ENCODE measurements around the gene CUL9. TPM values are rescaled to one million over a fixed set of nuclear protein-coding genes. Genes with fewer than 3 reads are reported as not detected.

CUL9 gene
- total RNA-seq, 3 donors from 2014 or later: 35.9 to 46.9 (median 44.3) TPM

DNA sequence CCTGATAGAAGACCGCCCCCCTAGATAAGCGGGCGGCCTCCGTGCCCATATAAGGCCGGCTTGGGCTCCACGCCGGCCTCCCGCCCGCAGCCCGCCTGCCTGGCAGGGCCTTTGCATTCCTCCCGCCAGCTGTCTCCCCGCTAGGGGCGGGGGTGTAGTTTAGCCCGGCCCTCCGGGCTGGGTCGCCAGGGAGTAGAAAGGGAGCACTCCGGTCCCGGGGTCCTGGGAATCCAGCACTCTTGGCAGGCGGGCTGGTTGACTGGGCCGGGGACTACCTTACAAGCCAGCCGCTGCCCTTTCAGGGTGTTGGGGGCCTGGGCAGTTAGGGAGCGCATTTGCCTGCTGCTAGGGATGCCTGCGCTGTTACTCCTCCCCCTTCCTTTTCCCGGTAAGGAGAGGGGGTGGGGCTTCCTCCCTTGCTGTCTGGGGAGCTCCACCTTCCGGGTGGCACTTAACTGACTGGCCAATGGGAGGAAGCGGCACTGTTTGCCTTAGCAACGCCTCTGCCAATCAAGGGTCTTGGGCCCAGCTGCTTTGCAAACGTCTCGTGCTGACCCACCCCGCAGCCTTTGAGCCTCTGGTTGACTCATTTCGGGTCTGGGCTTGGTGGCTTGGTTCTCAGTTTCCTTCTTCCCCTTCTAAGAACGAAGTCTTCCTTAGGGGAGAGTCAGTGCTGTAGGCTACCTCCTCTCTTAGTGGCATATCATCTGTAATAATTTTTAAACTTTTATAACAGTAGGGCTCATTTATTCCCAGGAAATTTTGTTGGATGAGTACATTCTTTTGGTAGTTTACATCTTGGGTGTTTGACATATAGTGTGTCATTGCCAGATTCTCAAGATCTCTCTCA, 7.5 kb upstream of the CUL9 start:
- H3K36me3 ChIP-seq (ENCODE audit: low read depth): no peaks in the 10 kb centered on the region
- ATAC-seq: peak; percentile 79
- peak overlapping the region; percentile 14 for H3K4me3 ChIP-seq
- DNase-seq: peak; percentile 94 to 98 (median 97)
- TF ChIP-seq, protein P1, sequence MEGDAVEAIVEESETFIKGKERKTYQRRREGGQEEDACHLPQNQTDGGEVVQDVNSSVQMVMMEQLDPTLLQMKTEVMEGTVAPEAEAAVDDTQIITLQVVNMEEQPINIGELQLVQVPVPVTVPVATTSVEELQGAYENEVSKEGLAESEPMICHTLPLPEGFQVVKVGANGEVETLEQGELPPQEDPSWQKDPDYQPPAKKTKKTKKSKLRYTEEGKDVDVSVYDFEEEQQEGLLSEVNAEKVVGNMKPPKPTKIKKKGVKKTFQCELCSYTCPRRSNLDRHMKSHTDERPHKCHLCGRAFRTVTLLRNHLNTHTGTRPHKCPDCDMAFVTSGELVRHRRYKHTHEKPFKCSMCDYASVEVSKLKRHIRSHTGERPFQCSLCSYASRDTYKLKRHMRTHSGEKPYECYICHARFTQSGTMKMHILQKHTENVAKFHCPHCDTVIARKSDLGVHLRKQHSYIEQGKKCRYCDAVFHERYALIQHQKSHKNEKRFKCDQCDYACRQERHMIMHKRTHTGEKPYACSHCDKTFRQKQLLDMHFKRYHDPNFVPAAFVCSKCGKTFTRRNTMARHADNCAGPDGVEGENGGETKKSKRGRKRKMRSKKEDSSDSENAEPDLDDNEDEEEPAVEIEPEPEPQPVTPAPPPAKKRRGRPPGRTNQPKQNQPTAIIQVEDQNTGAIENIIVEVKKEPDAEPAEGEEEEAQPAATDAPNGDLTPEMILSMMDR (IDR thresholded peaks at IDR 0.05): peak; percentile 14
- intact Hi-C loops (cut with DNase I, micrococcal nuclease): no loop called here
- peaks cover 34% of the 10 kb centered on the region for H3K4me1 ChIP-seq (ENCODE audit: low read depth)
- H3K9me3 ChIP-seq: no peaks in the 10 kb centered on the region

DNA sequence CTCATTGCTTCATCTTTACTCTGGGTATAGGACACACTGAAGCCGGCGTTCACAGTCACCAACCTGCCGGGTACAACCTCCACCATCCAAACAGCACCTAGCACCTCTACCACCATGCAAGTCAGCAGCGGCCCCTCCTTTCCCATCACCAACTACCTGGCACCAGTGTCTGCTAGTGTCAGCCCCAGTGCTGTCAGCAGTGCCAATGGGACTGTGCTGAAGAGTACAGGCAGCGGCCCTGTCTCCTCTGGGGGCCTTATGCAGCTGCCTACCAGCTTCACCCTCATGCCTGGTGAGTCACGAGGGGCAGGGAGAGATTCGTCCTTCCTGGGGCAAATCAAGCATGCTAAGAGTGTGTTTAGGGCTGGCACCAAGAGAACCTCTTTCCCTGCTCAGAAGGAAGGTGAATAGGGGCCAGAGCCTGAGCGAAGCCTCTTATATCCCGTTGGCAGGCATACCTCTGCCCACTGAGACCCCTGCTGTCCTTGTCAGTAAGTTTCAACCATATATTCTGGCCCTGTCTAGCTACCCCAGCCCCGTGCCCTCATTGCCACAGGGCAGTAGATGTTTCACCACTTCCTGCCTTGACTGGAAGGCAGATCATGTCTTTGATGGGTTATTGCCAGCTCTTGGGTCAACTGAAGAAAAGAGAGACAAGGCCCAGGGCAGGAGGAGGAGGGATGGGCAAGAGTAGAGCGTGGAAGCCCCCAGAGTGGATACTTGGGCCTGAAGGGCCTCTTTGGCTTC, 6.1 kb upstream of the CUL9 start:
- Histone ChIP-seq H3K36me3 (ENCODE audit: low read depth) (no peaks in the 10 kb centered on the region), H3K9me3 (no peaks in the 10 kb centered on the region), H3K4me3 (no peak overlapping the region), H3K4me1 (ENCODE audit: low read depth) (peaks cover 34% of the 10 kb centered on the region)
- no peak for ATAC-seq
- TF ChIP-seq, protein P1 (IDR thresholded peaks at IDR 0.05): no peak
- no peak for DNase-seq
- intact Hi-C loops (cut with DNase I, micrococcal nuclease): no loop called here

DNA sequence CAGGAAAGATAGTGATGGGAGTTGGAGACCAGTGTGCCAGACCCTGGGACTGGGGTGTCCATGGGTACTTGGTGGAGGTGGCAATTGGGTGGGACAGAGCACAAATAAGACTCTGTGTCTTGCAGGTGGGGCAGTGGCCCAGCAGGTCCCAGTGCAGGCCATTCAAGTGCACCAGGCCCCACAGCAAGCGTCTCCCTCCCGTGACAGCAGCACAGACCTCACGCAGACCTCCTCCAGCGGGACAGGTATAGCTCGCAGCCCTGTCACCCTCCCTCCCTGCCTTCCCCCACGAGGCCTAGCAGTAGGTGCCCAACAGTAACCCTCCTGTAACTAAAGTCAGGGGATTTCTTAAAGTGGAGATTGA, 5.6 kb upstream of the CUL9 start:
- H3K4me1 ChIP-seq (ENCODE audit: low read depth): peaks cover 34% of the 10 kb centered on the region
- TF ChIP-seq, protein P1 (IDR thresholded peaks at IDR 0.05): no peak
- no peaks in the 10 kb centered on the region for H3K9me3 ChIP-seq
- no peak overlapping the region for H3K4me3 ChIP-seq
- intact Hi-C loops (cut with DNase I, micrococcal nuclease): no loop called here
- ATAC-seq (no peak), DNase-seq (no peak)
- H3K36me3 ChIP-seq (ENCODE audit: low read depth): no peaks in the 10 kb centered on the region

DNA sequence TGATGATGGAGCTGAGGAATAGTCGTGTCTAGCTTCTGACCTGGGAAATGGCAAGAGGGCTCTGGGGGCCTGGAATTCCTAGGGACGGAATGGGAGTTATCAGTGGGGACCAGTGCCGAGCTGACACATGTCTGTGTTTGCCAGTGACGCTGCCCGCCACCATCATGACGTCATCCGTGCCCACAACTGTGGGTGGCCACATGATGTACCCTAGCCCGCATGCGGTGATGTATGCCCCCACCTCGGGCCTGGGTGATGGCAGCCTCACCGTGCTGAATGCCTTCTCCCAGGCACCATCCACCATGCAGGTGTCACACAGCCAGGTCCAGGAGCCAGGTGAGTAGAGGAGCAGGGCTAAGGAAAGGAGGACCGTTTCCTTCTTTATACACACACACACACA, 3.8 kb upstream of the CUL9 start:
- no peak overlapping the region for H3K4me3 ChIP-seq
- ATAC-seq (no peak), DNase-seq (no peak)
- no peaks in the 10 kb centered on the region for H3K36me3 ChIP-seq (ENCODE audit: low read depth)
- intact Hi-C loops (cut with DNase I, micrococcal nuclease): no loop called here
- TF ChIP-seq, protein P1 (IDR thresholded peaks at IDR 0.05): no peak
- no peaks in the 10 kb centered on the region for H3K9me3 ChIP-seq
- peaks cover 32% of the 10 kb centered on the region for H3K4me1 ChIP-seq (ENCODE audit: low read depth)

DNA sequence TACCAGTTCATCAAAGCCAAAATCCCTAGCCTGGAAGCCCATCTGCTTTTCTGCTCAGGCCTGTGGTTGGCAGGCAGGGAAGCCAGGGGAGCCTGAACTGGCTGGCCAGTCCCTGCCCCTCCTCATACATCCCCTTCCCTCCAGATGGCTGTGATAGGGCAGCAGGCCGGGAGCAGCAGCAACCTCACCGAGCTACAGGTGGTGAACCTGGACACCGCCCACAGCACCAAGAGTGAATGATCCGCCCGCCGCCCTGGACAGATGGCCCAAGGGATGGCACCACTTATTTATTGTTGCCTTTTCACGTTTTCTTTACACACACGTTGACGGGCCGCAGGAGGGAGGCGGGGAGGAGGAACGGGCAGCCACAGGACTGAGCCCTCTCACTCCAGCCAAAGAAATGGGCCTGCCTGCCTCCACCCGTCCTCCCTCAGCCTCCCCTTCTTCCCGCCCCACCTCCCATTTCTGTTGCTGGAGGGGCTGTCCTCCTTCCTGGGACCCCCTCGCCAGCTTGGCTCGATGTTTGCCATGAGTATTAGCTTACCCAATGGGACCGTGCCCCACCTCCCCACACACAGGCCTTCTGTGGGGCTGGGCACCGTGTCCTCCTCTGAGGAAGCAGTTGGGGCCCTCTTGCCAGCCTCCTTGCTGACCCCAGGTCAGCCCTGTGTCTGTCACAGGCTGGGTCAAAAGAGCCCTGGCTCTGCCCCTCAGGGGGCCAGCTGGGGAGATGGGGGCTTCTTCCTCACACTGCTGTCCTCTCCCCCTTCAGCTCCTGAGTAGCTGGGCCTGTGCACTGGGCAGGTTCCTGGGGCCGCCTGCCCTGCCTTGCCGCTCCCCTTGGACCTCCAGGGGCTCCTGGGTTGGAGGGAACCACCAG, 2.8 kb upstream of the CUL9 start:
- Histone ChIP-seq H3K4me1 (ENCODE audit: low read depth) (peaks cover 25% of the 10 kb centered on the region), H3K4me3 (no peak overlapping the region)
- intact Hi-C loops (cut with DNase I, micrococcal nuclease): no loop called here

More for the DNA sequence above, 2.8 kb upstream of the CUL9 start:
- DNase-seq (no peak), ATAC-seq (no peak)
- Histone ChIP-seq H3K36me3 (ENCODE audit: low read depth) (no peaks in the 10 kb centered on the region), H3K9me3 (no peaks in the 10 kb centered on the region)
- TF ChIP-seq, protein P1 (IDR thresholded peaks at IDR 0.05): no peak

Measured in mucosa of descending colon (tissue), 3 donors.